Hematopoietic multipotent progenitor cell treated with erythropoietin and hydrocortisone succinate and interleukin-3 and kit ligand, for 6 days (in vitro differentiated cells): Measurements from ENCODE around the gene OBSCN.

Experiments used
- DNase-seq: peaks from one replicate; pipeline ENCODE4 v3.0.0-alpha.2; 2015

The OBSCN gene

GRCh38 chr1:228347181-228347580, 139.3 kb downstream of the OBSCN start:
- DNase-seq, result no peak

- DNase-seq, result no peak
Observed at GRCh38 chr1:228348708-228349467, 141.0 kb downstream of the OBSCN start.

- DNase-seq, result no peak
Observed at GRCh38 chr1:228349701-228350171, 141.9 kb downstream of the OBSCN start.

GRCh38 chr1:228350179-228350742, 142.4 kb downstream of the OBSCN start:
- DNase-seq, result no peak

- DNase-seq, result no peak
Observed at GRCh38 chr1:228350831-228351781, 143.3 kb downstream of the OBSCN start.

GRCh38 chr1:228351850-228352249, 144.0 kb downstream of the OBSCN start:
- no peak for DNase-seq

GRCh38 chr1:228352677-228353481, 145.0 kb downstream of the OBSCN start:
- no peak for DNase-seq

- DNase-seq, result no peak
Observed at GRCh38 chr1:228353601-228354371, 145.9 kb downstream of the OBSCN start.

GRCh38 chr1:228354390-228355320, 146.8 kb downstream of the OBSCN start:
- DNase-seq, result no peak

- DNase-seq, result no peak
Observed at GRCh38 chr1:228356897-228357680, 149.2 kb downstream of the OBSCN start.

- no peak for DNase-seq
Observed at GRCh38 chr1:228358039-228358763, 150.4 kb downstream of the OBSCN start.

- DNase-seq, result no peak
Observed at GRCh38 chr1:228358764-228359612, 151.1 kb downstream of the OBSCN start.

GRCh38 chr1:228359613-228360532, 152.0 kb downstream of the OBSCN start:
- no peak for DNase-seq

- no peak for DNase-seq
Observed at GRCh38 chr1:228360533-228361313, 152.9 kb downstream of the OBSCN start.

- no peak for DNase-seq
Observed at GRCh38 chr1:228361314-228362140, 153.7 kb downstream of the OBSCN start.
